ENCODE results near the gene CADPS2.

The CADPS2 gene

DNA sequence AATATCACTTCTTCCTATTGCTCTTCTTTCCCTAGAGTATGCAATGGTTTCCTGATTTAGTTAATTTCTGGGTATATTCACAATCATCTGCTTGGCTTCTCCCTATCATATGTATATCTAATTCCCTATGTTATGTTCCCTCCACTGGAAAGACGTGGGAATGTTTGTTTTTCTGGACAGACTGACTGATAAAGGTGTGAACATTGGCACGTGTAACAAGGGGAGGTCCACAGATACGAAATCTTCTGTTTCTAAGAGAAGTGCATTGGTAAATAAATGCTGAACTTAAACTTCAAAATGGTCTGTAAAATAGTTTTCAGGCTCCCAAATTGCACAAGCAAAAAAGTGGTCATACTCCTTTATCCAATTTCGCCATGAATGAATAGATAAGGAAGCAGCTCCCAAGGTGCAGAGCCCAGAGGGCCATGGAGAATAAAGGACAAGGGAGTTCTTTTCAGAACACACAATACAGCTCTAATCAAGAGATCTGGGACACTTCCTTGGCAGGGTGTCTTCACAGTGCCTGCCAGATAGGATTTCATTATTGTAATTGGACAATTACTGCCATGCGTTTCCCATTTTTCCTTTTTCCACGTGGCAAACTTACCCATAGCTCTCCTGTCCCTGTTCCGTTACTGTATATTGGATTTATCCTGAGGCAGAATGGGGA, 329.3 kb downstream of the CADPS2 start:
- no peak for DNase-seq (ENCODE audit: extremely low read depth, low read depth)
- TF ChIP-seq, protein P1, sequence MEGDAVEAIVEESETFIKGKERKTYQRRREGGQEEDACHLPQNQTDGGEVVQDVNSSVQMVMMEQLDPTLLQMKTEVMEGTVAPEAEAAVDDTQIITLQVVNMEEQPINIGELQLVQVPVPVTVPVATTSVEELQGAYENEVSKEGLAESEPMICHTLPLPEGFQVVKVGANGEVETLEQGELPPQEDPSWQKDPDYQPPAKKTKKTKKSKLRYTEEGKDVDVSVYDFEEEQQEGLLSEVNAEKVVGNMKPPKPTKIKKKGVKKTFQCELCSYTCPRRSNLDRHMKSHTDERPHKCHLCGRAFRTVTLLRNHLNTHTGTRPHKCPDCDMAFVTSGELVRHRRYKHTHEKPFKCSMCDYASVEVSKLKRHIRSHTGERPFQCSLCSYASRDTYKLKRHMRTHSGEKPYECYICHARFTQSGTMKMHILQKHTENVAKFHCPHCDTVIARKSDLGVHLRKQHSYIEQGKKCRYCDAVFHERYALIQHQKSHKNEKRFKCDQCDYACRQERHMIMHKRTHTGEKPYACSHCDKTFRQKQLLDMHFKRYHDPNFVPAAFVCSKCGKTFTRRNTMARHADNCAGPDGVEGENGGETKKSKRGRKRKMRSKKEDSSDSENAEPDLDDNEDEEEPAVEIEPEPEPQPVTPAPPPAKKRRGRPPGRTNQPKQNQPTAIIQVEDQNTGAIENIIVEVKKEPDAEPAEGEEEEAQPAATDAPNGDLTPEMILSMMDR (IDR thresholded peaks at IDR 0.05; ENCODE audit: low read depth, low read length, missing control alignments): no peak
- no peak overlapping the region for H3K4me3 ChIP-seq (replicated peaks; ENCODE audit: low read depth, low read length)

DNA sequence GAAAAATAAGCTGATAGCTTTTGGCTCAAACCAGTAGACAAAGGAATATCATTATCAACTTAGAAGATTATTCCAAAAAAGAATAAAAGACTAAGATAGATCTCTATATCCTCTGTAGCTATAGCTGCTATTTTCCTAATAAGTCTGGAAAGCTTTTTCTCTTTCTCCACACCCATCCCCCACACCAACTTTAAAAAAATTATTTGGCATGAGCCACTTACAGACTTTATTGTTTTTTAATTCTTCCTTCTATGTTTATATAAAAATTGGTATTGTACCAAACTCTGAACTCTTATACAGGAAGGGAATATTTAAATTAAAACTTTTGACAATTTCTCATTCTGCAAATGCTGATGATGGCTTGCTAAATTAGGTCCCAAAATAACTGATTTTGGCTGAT, 330.0 kb downstream of the CADPS2 start:
- no peak for DNase-seq (ENCODE audit: extremely low read depth, low read depth)
- no peak overlapping the region for H3K4me3 ChIP-seq (replicated peaks; ENCODE audit: low read depth, low read length)
- TF ChIP-seq, protein P1 (IDR thresholded peaks at IDR 0.05; ENCODE audit: low read depth, low read length, missing control alignments): no peak

DNA sequence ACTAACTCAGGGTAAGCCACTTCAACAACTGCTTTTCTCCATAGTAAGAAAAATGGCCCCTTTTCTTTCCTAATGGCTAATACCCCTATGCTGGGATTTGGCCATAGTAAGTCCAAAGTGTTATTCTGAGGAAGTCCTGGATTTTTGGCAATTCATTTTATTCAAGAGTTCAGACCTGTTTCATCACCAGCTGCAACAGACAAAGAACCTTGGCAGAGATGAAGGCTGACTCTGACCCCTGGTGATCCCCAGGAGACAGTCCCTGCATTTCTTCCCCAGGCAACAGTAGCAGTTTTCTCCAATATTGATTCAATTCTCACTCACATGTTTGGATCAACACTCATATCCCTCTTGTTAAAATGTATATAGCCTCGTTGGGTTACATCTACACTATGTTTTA, 332.5 kb downstream of the CADPS2 start:
- no peak overlapping the region for H3K4me3 ChIP-seq (replicated peaks; ENCODE audit: low read depth, low read length)
- TF ChIP-seq, protein P1 (IDR thresholded peaks at IDR 0.05; ENCODE audit: low read depth, low read length, missing control alignments): no peak
- DNase-seq (ENCODE audit: extremely low read depth, low read depth): no peak

DNA sequence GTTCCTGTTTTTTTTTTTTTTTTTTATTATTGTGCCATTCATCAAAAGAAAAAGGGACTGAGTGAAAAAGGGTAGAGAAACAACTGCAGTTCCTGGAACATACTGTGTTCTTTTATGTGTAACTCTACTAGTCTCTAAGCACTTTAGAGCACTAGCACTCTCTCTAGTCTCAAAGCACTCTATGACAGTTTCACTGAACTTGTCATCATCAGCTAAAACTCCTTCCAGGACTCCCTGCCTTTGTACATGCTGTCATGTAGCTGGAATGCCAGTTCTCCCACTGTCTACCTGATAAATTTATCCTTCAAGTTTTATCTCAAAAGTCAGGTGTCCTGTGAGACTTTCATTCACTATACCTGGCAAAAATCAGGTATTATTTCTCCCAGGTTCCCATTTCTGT, 333.5 kb downstream of the CADPS2 start:
- DNase-seq (ENCODE audit: extremely low read depth, low read depth): no peak
- H3K4me3 ChIP-seq (replicated peaks; ENCODE audit: low read depth, low read length): no peak overlapping the region
- TF ChIP-seq, protein P1 (IDR thresholded peaks at IDR 0.05; ENCODE audit: low read depth, low read length, missing control alignments): no peak

DNA sequence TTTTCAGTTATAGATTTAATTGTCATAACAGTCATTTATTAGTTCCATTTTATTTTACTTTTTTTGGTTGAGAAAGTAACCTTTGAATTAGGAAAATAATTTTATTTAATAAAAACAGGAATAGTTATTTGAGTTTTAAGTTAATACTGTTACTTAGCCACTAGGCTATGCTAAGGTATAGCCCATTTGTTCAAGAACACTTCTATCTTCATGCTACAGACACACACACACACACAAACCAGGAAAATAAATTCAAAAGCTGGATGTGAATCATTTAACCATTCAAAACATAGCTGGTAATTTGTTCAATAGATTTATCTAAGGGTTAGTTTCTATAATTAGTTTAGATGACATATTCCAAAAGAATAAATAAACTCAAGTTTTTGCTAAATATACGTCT, 335.7 kb downstream of the CADPS2 start:
- TF ChIP-seq, protein P1 (IDR thresholded peaks at IDR 0.05; ENCODE audit: low read depth, low read length, missing control alignments): no peak
- no peak for DNase-seq (ENCODE audit: extremely low read depth, low read depth)
- no peak overlapping the region for H3K4me3 ChIP-seq (replicated peaks; ENCODE audit: low read depth, low read length)

DNA sequence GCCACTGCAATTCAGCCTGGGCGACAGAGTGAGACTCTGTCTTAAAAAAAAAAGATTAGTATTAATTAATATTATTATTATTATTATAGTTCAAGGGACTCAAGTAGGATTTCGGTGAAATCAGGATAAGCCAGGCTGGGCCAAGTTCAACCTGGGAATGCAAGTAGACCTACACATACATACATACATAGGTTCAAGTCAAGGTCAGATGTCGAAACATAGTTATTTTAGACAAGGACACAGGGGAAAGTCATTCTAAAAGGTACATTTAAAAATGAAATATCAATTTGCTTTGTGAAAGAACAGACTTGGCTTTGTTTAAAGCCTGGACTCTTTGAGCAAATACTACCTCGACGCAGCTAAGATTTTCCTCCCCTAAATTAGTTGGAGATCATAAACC, 336.7 kb downstream of the CADPS2 start:
- H3K4me3 ChIP-seq (replicated peaks; ENCODE audit: low read depth, low read length): no peak overlapping the region
- no peak for DNase-seq (ENCODE audit: extremely low read depth, low read depth)

More for the DNA sequence above, 336.7 kb downstream of the CADPS2 start:
- TF ChIP-seq, protein P1 (IDR thresholded peaks at IDR 0.05; ENCODE audit: low read depth, low read length, missing control alignments): no peak
